K562 (cell line): Measurements from ENCODE around the gene DGUOK. TPM values are rescaled to one million over a fixed set of nuclear protein-coding genes. Genes with fewer than 3 reads are reported as not detected.

Experiments used
- CREB5 ChIP-seq: fragments of 250-450 bp; sonication (Bioruptor Pico); IDR thresholded peaks from 2 replicates; pipeline ENCODE4 v1.5.0; 2020; ENCODE audit warnings: mild to moderate bottlenecking
- FOXK1 ChIP-seq: sonication (generic); formaldehyde crosslinking; IDR thresholded peaks from 2 replicates; pipeline ENCODE4 v1.8.0; 2022; ENCODE audit warnings: missing genetic modification reagents, mild to moderate bottlenecking, borderline replicate concordance
- FUS ChIP-seq: fragments of 200-400 bp; formaldehyde crosslinking; optimal IDR thresholded peaks from 2 replicates; pipeline ENCODE3; 2017; ENCODE audit warnings: low read depth, low read length
- HEY1 ChIP-seq: fragments of 250-450 bp; sonication (Bioruptor Pico); IDR thresholded peaks from 2 replicates; pipeline ENCODE4 v1.5.0; 2020; ENCODE audit warnings: mild to moderate bottlenecking, moderate library complexity, borderline replicate concordance
- HNRNPL ChIP-seq: fragments of 200-400 bp; formaldehyde crosslinking; IDR thresholded peaks from 2 replicates; pipeline ENCODE4 v1.6.1; 2017; ENCODE audit warnings: low read depth, mild to moderate bottlenecking, low read length
- KAT8 ChIP-seq: fragments of 450-650 bp; IDR thresholded peaks from 2 replicates; pipeline ENCODE4 v1.6.1; 2016; ENCODE audit warnings: low read depth, mild to moderate bottlenecking
- KDM5B ChIP-seq: fragments of 200-600 bp; sonication (generic); IDR thresholded peaks from 2 replicates; pipeline ENCODE4 v1.6.1; 2012; ENCODE audit warnings: low read depth, mild to moderate bottlenecking, moderate library complexity, low read length, control low read depth, inconsistent platforms; ENCODE audit not compliant: insufficient replicate concordance
- MAFG ChIP-seq: fragments of 450-650 bp; conservative IDR thresholded peaks from 2 replicates; pipeline ENCODE4 v1.6.1; 2016; ENCODE audit warnings: missing genetic modification characterization, missing compliant biosample characterization
- MTA3 ChIP-seq: fragments of 450-650 bp; formaldehyde crosslinking; IDR thresholded peaks from 2 replicates; pipeline ENCODE4 v1.6.1; 2017; ENCODE audit warnings: mild to moderate bottlenecking, borderline replicate concordance
- NCOA6 ChIP-seq: fragments of 450-650 bp; IDR thresholded peaks from 2 replicates; pipeline ENCODE4 v1.6.1; 2017; ENCODE audit warnings: mild to moderate bottlenecking
- NFYB ChIP-seq: IDR thresholded peaks from 2 replicates; pipeline ENCODE4 v1.6.1; 2011; ENCODE audit warnings: mild to moderate bottlenecking, moderate library complexity; ENCODE audit not compliant: insufficient read length; ENCODE audit errors: extremely low read depth
- PHTF2 ChIP-seq: fragments of 250-450 bp; sonication (Bioruptor Pico); IDR thresholded peaks from 2 replicates; pipeline ENCODE4 v1.5.0; 2021; ENCODE audit warnings: mild to moderate bottlenecking
- PURB ChIP-seq: sonication (generic); formaldehyde crosslinking; IDR thresholded peaks from 2 replicates; pipeline ENCODE4 v1.9.0; 2021; ENCODE audit warnings: low read depth, mild to moderate bottlenecking, missing genetic modification reagents
- SETDB1 ChIP-seq: IDR thresholded peaks from one replicate; pipeline ENCODE4 v1.6.1; 2012; ENCODE audit warnings: low read length, control low read depth, inconsistent platforms
- SOX6 ChIP-seq: fragments of 450-650 bp; IDR thresholded peaks from 2 replicates; pipeline ENCODE4 v1.6.1; 2014; ENCODE audit warnings: mild to moderate bottlenecking
- STAT6 ChIP-seq: sonication (generic); formaldehyde crosslinking; IDR thresholded peaks from 2 replicates; pipeline ENCODE4 v1.8.1; 2023; ENCODE audit warnings: mild to moderate bottlenecking, missing genetic modification reagents
- TARDBP ChIP-seq: fragments of 450-650 bp; IDR thresholded peaks from 2 replicates; pipeline ENCODE4 v1.6.1; 2016
- TBP ChIP-seq: optimal IDR thresholded peaks from 2 replicates; pipeline ENCODE3; 2011; ENCODE audit warnings: low read depth, low read length, improper control_type of control experiment
- ZBTB7A ChIP-seq: IDR thresholded peaks from 2 replicates; pipeline ENCODE4 v1.6.1; 2011; ENCODE audit warnings: low read depth, mild to moderate bottlenecking, low read length, moderate library complexity, borderline replicate concordance; ENCODE audit not compliant: control insufficient read depth
- ZNF12 ChIP-seq: sonication (generic); formaldehyde crosslinking; IDR thresholded peaks from 2 replicates; pipeline ENCODE4 v1.4.0; 2020; ENCODE audit warnings: mild to moderate bottlenecking, missing genetic modification reagents
- ZNF133 ChIP-seq: fragments of 250-450 bp; sonication (Bioruptor Pico); IDR thresholded peaks from 2 replicates; pipeline ENCODE4 v1.4.0; 2020; ENCODE audit warnings: mild to moderate bottlenecking
- ZNF445 ChIP-seq: fragments of 250-450 bp; sonication (Bioruptor Pico); IDR thresholded peaks from 2 replicates; pipeline ENCODE4 v1.4.0; 2020; ENCODE audit warnings: low read depth, mild to moderate bottlenecking, moderate library complexity
- ZNF449 ChIP-seq: fragments of 250-450 bp; sonication (Bioruptor Pico); IDR thresholded peaks from 2 replicates; pipeline ENCODE4 v1.8.0; 2022; ENCODE audit warnings: moderate library complexity, mild to moderate bottlenecking, inconsistent platforms
- polyA plus RNA-seq, 8 experiments: library from polyadenylated mRNA; depleted of rRNA in 4 of 8; stranded (reverse) in 5 of 8; unstranded in 3 of 8; fragments of >200 nt; fragmentation: Nextera tagmentation in 2 of 8; fragmentation: Illumina TruSeq in 1 of 8; extraction: Ambion mirVana in 2 of 8; extraction: Trizol in 1 of 8; gene quantifications; 2 replicates each; pipeline versions ENCODE4 v1.2.1 to v1.2.3, GENCODE V29; 2011 to 2014; ENCODE audit warnings: inconsistent platforms in 1 of 8, missing spikeins in 1 of 8
- total RNA-seq, 7 experiments: library from RNA; depleted of rRNA in 6 of 7; stranded (reverse); fragments of >200 nt in 6 of 7; fragmentation: Illumina TruSeq in 2 of 7; extraction: Trizol in 2 of 7; gene quantifications; 2 replicates each; pipeline versions ENCODE4 v1.2.1 to v1.2.3, GENCODE V29; 2011 to 2021; ENCODE audit warnings: low replicate concordance in 1 of 7

The DGUOK gene
- total and polyA plus RNA-seq, 9 of the 15 experiments (the other 6 are each of a cell fraction or from before 2014, with no cell fraction given): 67.0 to 288 (median 126) TPM

- 0 out of 2 replicates have a peak, but pooled peaks have one; percentile 11 for TF ChIP-seq HEY1 (CRISPR knock-in tag)
- no peak for TF ChIP-seq ZNF449 (CRISPR knock-in tag)
- no peak for TF ChIP-seq FOXK1 (CRISPR knock-in tag)
- TF ChIP-seq MAFG (tag): no peak
- no peak for TF ChIP-seq STAT6 (CRISPR knock-in tag)
- TF ChIP-seq PHTF2 (CRISPR knock-in tag): no peak
- no peak for TF ChIP-seq ZNF445 (CRISPR knock-in tag)
- TF ChIP-seq FUS: no peak
- no peak for TF ChIP-seq ZNF12 (CRISPR knock-in tag)
- TF ChIP-seq ZNF133 (CRISPR knock-in tag): no peak
- peak; percentile 59 for TF ChIP-seq SOX6
- TF ChIP-seq TBP: no peak
- no peak for TF ChIP-seq PURB (CRISPR knock-in tag)
- TF ChIP-seq KDM5B: no peak
- 0 out of 2 replicates have a peak, but pooled peaks have one; percentile 23 for TF ChIP-seq MTA3
- TF ChIP-seq SETDB1: no peak
- TF ChIP-seq HNRNPL: no peak
- TF ChIP-seq NCOA6: no peak
- TF ChIP-seq NFYB: no peak
- TF ChIP-seq ZBTB7A: peak; percentile 75; the same call in 1 of the 2 replicates
- TF ChIP-seq TARDBP: no peak
- no peak for TF ChIP-seq CREB5 (CRISPR knock-in tag)
- no peak for TF ChIP-seq KAT8
These were observed 44.3 kb downstream of the DGUOK start (continued) for GRCh38 chr2:73970850-73971471.
